Kidney (tissue), 14 donors: Measurements from ENCODE around the gene ZNF587B. TPM values are rescaled to one million over a fixed set of nuclear protein-coding genes. Genes with fewer than 3 reads are reported as not detected.
"Not testable (repeated sequence)": the region's sequence is repeated elsewhere in the genome, so short reads cannot be mapped to it uniquely, and the experiment has no call there.

Source experiments
- DNase-seq, 5 donors: peaks; one replicate each; pipeline ENCODE4 v3.0.0-alpha.2; 2013 to 2020
- FAIRE-seq: peaks from 2 replicates; lab custom pipeline; 2012; peaks lifted over from hg19 to GRCh38; lab: Jason Lieb, UNC
- H3K27ac ChIP-seq, 2 donors: one replicate each; pipeline ENCODE4 v1.7.0; 2013; ENCODE audit warnings: low read depth in 2 of 2, low read length in 2 of 2, inconsistent platforms in 1 of 2
- H3K27me3 ChIP-seq: one replicate; pipeline ENCODE4 v1.7.1; 2013; ENCODE audit warnings: low read length, inconsistent platforms; ENCODE audit not compliant: control insufficient read depth, insufficient read depth
- H3K36me3 ChIP-seq, 3 donors: one replicate each; pipeline versions ENCODE4 v1.7.0 to v1.7.1; 2013; ENCODE audit warnings: low read length in 3 of 3, control low read depth in 1 of 3, inconsistent platforms in 1 of 3; ENCODE audit not compliant: insufficient read depth in 3 of 3, control insufficient read depth in 2 of 3
- H3K4me1 ChIP-seq, 3 donors: one replicate each; pipeline versions ENCODE4 v1.7.0 to v1.7.1; 2013; ENCODE audit warnings: low read length in 3 of 3, inconsistent platforms in 1 of 3, low read depth in 1 of 3; ENCODE audit not compliant: control insufficient read depth in 2 of 3, insufficient read depth in 2 of 3
- H3K4me3 ChIP-seq, 3 donors: one replicate each; pipeline versions ENCODE4 v1.7.0 to v1.8.1; 2013; ENCODE audit warnings: low read length in 3 of 3, control low read depth in 1 of 3, inconsistent platforms in 1 of 3
- H3K9ac ChIP-seq, 3 donors: one replicate each; pipeline versions ENCODE4 v1.7.0 to v1.7.1; 2013; ENCODE audit warnings: low read length in 3 of 3, control low read depth in 1 of 3, inconsistent platforms in 1 of 3
- H3K9me3 ChIP-seq, 3 donors: one replicate each; pipeline versions ENCODE4 v1.7.0 to v1.7.1; 2013; ENCODE audit warnings: low read length in 3 of 3, control low read depth in 1 of 3, inconsistent platforms in 1 of 3; ENCODE audit not compliant: control insufficient read depth in 2 of 3, insufficient read depth in 1 of 3
- CTCF ChIP-seq: IDR thresholded peaks from 3 replicates; pipeline ENCODE4 v1.5.1; 2012; ENCODE audit warnings: mild to moderate bottlenecking, moderate library complexity, borderline replicate concordance; ENCODE audit not compliant: insufficient read depth; ENCODE audit errors: extremely low read depth
- intact Hi-C: fragments of 100-400 bp; cut with DNase I; formaldehyde crosslinking; loops from one replicate; pipeline ENCODE4 v1.11.1; 2022
- polyA plus RNA-seq: library from polyadenylated mRNA; stranded (reverse); fragments of 350-450 nt; fragmentation: Illumina TruSeq; extraction: RNeasy Lipid Tissue Mini Kit (QIAGEN cat#74804); gene quantifications from one replicate; pipeline ENCODE4 v1.2.3, GENCODE V29; 2014; ENCODE audit warnings: low read depth, low replicate concordance; ENCODE audit not compliant: insufficient read depth
- total RNA-seq: library from RNA; stranded (reverse); fragmentation: NEBNext Ultra II Directional; extraction: Animal tissue kit (Norgen Biotek cat#: 25700); gene quantifications from one replicate; pipeline ENCODE4 v1.2.1, GENCODE V29; 2021
- donor health status: control.
- donor health status: control.
- donor health status: control.
- donor health status: control.
- donor health status: control.
- donor health status: DM: yes; HTN: yes; CAD: no.
- donor health status: Normal renal cell carcinoma (clear cell type).

Gene ZNF587B
- total and polyA plus RNA-seq, 2 donors from 2014 or later: 5.1 to 23.6 TPM

- DNase-seq (no peak), FAIRE-seq (no peak)
- no peak for TF ChIP-seq CTCF
- Histone ChIP-seq H3K4me1 (no peaks in the 10 kb centered on the region), H3K9ac (no peak overlapping the region), H3K9me3 (peaks cover 10 to 37% (median 15%) of the 10 kb centered on the region in 3 donors), H3K36me3 (peaks cover 13 to 33% (median 16%) of the 10 kb centered on the region in 3 donors), H3K4me3 (no peak overlapping the region), H3K27ac (no peak overlapping the region), H3K27me3 (no peaks in the 10 kb centered on the region)
- intact Hi-C loops: no loop called here
Measured at GRCh38 chr19:57870225-57870624, 40.1 kb downstream of the ZNF587B start.

GRCh38 chr19:57872450-57872849 is 42.4 kb downstream of the ZNF587B start:
- no peak for FAIRE-seq
- intact Hi-C loops: no loop called here
- H3K27me3 ChIP-seq: no peaks in the 10 kb centered on the region
- peaks cover 14 to 46% (median 19%) of the 10 kb centered on the region in 3 donors for H3K9me3 ChIP-seq
- no peak for DNase-seq
- no peak for TF ChIP-seq CTCF
- H3K4me3 ChIP-seq: no peak overlapping the region
- H3K9ac ChIP-seq: no peak overlapping the region
- no peak overlapping the region for H3K27ac ChIP-seq
- H3K4me1 ChIP-seq: no peaks in the 10 kb centered on the region
- H3K36me3 ChIP-seq: peaks cover 16 to 34% (median 25%) of the 10 kb centered on the region in 3 donors

- H3K27me3 ChIP-seq, H3K9ac ChIP-seq, H3K27ac ChIP-seq, FAIRE-seq, intact Hi-C loops, DNase-seq, H3K4me1 ChIP-seq: not testable (repeated sequence)
- peaks cover 11 to 29% (median 19%) of the 10 kb centered on the region in 3 donors for H3K36me3 ChIP-seq
- peak overlapping the region in 1 of 3 donors; percentile 18 for H3K4me3 ChIP-seq
- peaks cover 11 to 46% (median 17%) of the 10 kb centered on the region in 3 donors for H3K9me3 ChIP-seq
Measured at GRCh38 chr19:57873883-57874799, 44.0 kb downstream of the ZNF587B start.

GRCh38 chr19:57886046-57886445 is 55.9 kb downstream of the ZNF587B start:
- intact Hi-C loops: no loop called here
- no peak for DNase-seq
- H3K9me3 ChIP-seq: no peaks in the 10 kb centered on the region
- H3K4me1 ChIP-seq: peaks cover 2 to 5% (median 3%) of the 10 kb centered on the region in 3 donors
- H3K27me3 ChIP-seq: no peaks in the 10 kb centered on the region
- peaks cover 0 to 9% (median 0%) of the 10 kb centered on the region in 3 donors for H3K36me3 ChIP-seq
- no peak overlapping the region for H3K9ac ChIP-seq
- no peak for FAIRE-seq
- H3K27ac ChIP-seq: no peak overlapping the region
- no peak overlapping the region for H3K4me3 ChIP-seq
- TF ChIP-seq CTCF: no peak
